Inflammatory macrophage treated with lipopolysaccharide for 4 hours (primary cell): ENCODE data around the gene PDE4D.
"Not testable (repeated sequence)": the region's sequence is repeated elsewhere in the genome, so short reads cannot be mapped to it uniquely, and the experiment has no call there.

ENCODE experiments used
- DNase-seq: peaks from one replicate; pipeline ENCODE4 v3.0.0-alpha.2; 2020

The PDE4D gene

GRCh38 chr5:59393585-59394420, 499.7 kb downstream of the PDE4D start:
- no peak for DNase-seq

- no peak for DNase-seq
These were observed 501.9 kb downstream of the PDE4D start for GRCh38 chr5:59391576-59391975.

GRCh38 chr5:59390989-59391388, 502.5 kb downstream of the PDE4D start:
- DNase-seq = peak; percentile 40

GRCh38 chr5:59390074-59390659, 503.4 kb downstream of the PDE4D start:
- peak; percentile 36 for DNase-seq

- no peak for DNase-seq
These were observed 506.4 kb downstream of the PDE4D start for GRCh38 chr5:59387127-59387526.

GRCh38 chr5:59385700-59386099, 507.8 kb downstream of the PDE4D start:
- DNase-seq = no peak

- peak; percentile 72 for DNase-seq
These were observed 513.1 kb downstream of the PDE4D start for GRCh38 chr5:59380350-59380951.

GRCh38 chr5:59374036-59374435, 519.5 kb downstream of the PDE4D start:
- DNase-seq = not testable (repeated sequence)

- DNase-seq = no peak
These were observed 521.9 kb downstream of the PDE4D start for GRCh38 chr5:59371525-59372127.

GRCh38 chr5:59368951-59369350, 524.6 kb downstream of the PDE4D start:
- no peak for DNase-seq

- DNase-seq = peak; percentile 34
These were observed 525.6 kb downstream of the PDE4D start for GRCh38 chr5:59367791-59368394.

- DNase-seq = no peak
These were observed 526.7 kb downstream of the PDE4D start for GRCh38 chr5:59366784-59367183.

- DNase-seq = no peak
These were observed 531.1 kb downstream of the PDE4D start for GRCh38 chr5:59362438-59362837.

- no peak for DNase-seq
These were observed 532.1 kb downstream of the PDE4D start for GRCh38 chr5:59361454-59361853.

- DNase-seq = peak; percentile 74
These were observed 533.4 kb downstream of the PDE4D start for GRCh38 chr5:59360130-59360555.

GRCh38 chr5:59358005-59358861, 535.3 kb downstream of the PDE4D start:
- no peak for DNase-seq

GRCh38 chr5:59357381-59357977, 536.0 kb downstream of the PDE4D start:
- DNase-seq = no peak

GRCh38 chr5:59356813-59357380, 536.6 kb downstream of the PDE4D start:
- no peak for DNase-seq

- no peak for DNase-seq
These were observed 538.7 kb downstream of the PDE4D start for GRCh38 chr5:59354811-59355210.

- DNase-seq = no peak
These were observed 539.3 kb downstream of the PDE4D start for GRCh38 chr5:59354274-59354673.

GRCh38 chr5:59351076-59351794, 542.3 kb downstream of the PDE4D start:
- no peak for DNase-seq
